Subcutaneous adipose tissue (tissue), 4 donors: ENCODE data around the gene EYA2. TPM values are rescaled to one million over a fixed set of nuclear protein-coding genes. Genes with fewer than 3 reads are reported as not detected.

Experiments
- CTCF ChIP-seq: fragments of 450-650 bp; IDR thresholded peaks from one replicate; pipeline ENCODE4 v1.5.1; 2016; ENCODE audit warnings: low read depth, mild to moderate bottlenecking, control low read depth, antibody characterized with exemption, moderate library complexity
- total RNA-seq, 4 donors: library from RNA; depleted of rRNA; stranded (reverse); fragments of >200 nt; gene quantifications; one replicate each; pipeline ENCODE4 v1.1.0, GENCODE V29; 2016

EYA2 gene
- total RNA-seq, 4 donors from 2014 or later, result 1.3 to 4.7 (median 2.8) TPM

- no peak for TF ChIP-seq CTCF
Measured at GRCh38 chr20:47227576-47227975, 332.9 kb downstream of the EYA2 start.

GRCh38 chr20:47228654-47229053 lies 334.0 kb downstream of the EYA2 start:
- TF ChIP-seq CTCF, result no peak

- no peak for TF ChIP-seq CTCF
Measured at GRCh38 chr20:47230811-47231256, 336.2 kb downstream of the EYA2 start.

GRCh38 chr20:47231382-47232039 lies 336.9 kb downstream of the EYA2 start:
- TF ChIP-seq CTCF, result no peak

- no peak for TF ChIP-seq CTCF
Measured at GRCh38 chr20:47232518-47232917, 337.9 kb downstream of the EYA2 start.

GRCh38 chr20:47233333-47234188 lies 338.9 kb downstream of the EYA2 start:
- no peak for TF ChIP-seq CTCF

GRCh38 chr20:47235111-47235510 lies 340.5 kb downstream of the EYA2 start:
- TF ChIP-seq CTCF, result no peak
